Measurements from ENCODE around the gene EVA1B.

The EVA1B gene

GRCh38 chr1:36346741-36347370 is 23.4 kb upstream of the EVA1B start:
- in situ Hi-C loops (cut with MboI; ENCODE audit: low sequenced_read_pairs): no loop called here

DNA sequence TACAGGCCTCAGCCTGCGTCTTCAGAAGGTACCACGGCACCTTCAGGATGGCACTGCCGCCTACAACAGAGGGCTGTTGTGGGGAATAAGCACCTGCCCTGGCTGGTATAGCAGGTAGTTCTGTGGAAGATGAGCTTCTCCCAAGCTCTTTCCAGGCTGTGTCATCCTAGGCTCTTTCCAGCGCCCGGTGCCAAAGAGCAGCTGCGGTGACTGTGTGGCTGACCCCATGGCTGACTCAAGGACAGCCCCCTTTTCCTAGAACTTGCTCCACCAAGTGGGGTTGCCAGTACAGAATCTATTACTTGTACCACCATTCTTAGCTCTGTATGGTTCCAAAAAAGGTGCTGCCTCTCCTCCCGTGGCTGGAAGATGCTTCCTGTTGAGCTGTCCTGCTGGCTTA is 21.9 kb upstream of the EVA1B start:
- in situ Hi-C loops (cut with MboI; ENCODE audit: low sequenced_read_pairs): no loop called here

GRCh38 chr1:36344395-36344680 is 20.9 kb upstream of the EVA1B start:
- in situ Hi-C loops (cut with MboI; ENCODE audit: low sequenced_read_pairs): no loop called here

- in situ Hi-C loops (cut with MboI; ENCODE audit: low sequenced_read_pairs): no loop called here
Measured at GRCh38 chr1:36343651-36344394, 20.4 kb upstream of the EVA1B start.

- in situ Hi-C loops (cut with MboI; ENCODE audit: low sequenced_read_pairs): no loop called here
Measured at GRCh38 chr1:36342426-36343185, 19.2 kb upstream of the EVA1B start.

GRCh38 chr1:36341626-36342320 is 18.3 kb upstream of the EVA1B start:
- in situ Hi-C loops (cut with MboI; ENCODE audit: low sequenced_read_pairs): no loop called here

GRCh38 chr1:36339615-36340014 is 16.2 kb upstream of the EVA1B start:
- in situ Hi-C loops (cut with MboI; ENCODE audit: low sequenced_read_pairs): no loop called here

- in situ Hi-C loops (cut with MboI; ENCODE audit: low sequenced_read_pairs): no loop called here
Measured at GRCh38 chr1:36339215-36339614, 15.8 kb upstream of the EVA1B start.

DNA sequence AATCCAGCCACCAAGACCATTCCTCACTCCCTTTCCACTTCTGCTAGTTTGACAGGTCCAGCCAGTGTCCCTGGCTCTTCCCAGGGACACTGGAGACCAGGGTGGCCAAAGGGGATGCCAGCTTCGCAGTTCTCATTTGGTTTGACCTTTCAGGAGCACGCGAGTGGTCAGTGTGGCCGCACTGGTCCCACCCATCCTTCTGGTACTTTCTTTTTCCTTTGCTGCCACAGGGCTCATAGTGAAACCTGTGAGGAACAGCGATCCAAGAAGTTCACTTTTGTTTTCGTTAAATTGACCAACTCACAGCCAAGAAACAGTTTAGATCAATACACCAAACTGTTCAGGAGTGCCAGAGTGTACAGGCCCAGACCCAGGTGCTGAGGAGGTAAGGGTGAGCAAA is 14.4 kb upstream of the EVA1B start:
- in situ Hi-C loops (cut with MboI; ENCODE audit: low sequenced_read_pairs): no loop called here

DNA sequence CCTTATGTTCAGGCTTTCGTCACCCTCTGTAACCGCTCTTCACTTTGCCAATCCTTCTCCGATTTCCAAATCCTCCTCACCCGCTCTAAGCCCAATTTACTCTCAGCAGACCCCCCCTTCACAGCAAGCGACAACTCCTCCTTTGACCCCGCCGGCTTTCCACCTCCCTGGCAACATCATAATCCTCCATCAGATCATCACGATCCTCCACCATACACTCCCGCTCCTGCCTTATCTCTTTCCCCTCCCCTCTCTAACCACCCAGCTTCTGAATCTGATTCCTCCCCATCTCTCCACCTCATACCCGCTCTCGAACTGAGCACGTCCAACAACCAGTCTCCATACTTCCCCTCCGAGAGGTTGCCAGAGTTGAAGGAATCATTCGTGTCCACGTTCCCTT is 7.5 kb upstream of the EVA1B start:
- in situ Hi-C loops (cut with MboI; ENCODE audit: low sequenced_read_pairs): no loop called here

DNA sequence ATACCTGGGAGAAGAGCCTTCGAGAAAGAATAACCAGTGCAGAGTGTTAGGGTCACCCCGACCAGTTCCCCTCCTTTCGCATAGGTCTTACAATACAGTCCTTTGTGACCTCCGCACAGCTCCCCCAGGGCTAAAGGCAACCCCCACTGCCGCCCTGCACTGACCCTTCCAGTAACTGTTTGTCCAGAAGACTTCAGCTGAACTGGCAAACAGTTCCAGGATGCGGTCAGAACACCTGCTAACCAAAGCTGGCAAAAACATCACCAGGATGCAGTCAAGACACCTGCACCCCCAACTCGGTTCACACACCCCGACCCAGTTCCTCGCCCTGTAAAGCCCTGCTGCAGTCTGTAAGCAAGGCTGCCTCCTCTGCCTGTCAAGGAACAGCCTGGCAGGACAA is 6.4 kb upstream of the EVA1B start:
- in situ Hi-C loops (cut with MboI; ENCODE audit: low sequenced_read_pairs): no loop called here

- in situ Hi-C loops (cut with MboI; ENCODE audit: low sequenced_read_pairs): no loop called here
Measured at GRCh38 chr1:36328713-36329112, 5.3 kb upstream of the EVA1B start.

DNA sequence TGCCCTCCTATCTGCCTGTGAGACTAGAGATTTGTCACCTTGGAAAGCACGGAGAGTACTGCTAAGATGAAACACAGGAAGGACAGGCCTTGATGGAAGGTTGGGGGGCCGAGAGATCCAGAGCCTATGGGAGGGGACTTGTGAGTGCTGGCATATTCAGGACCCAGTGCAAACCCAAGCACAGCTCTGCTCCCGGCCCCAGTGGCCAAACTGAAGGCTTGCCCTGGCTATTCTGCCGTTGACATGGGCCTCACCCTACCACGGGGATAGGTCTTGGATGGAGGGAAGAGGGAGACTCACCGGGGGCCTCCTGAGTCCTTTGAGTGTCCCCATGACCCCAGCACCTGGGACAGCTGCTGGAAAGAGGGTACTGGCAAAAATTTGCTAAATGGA is 4.6 kb upstream of the EVA1B start:
- in situ Hi-C loops (cut with MboI; ENCODE audit: low sequenced_read_pairs): no loop called here

- in situ Hi-C loops (cut with MboI; ENCODE audit: low sequenced_read_pairs): no loop called here
Measured at GRCh38 chr1:36327421-36328087, 4.1 kb upstream of the EVA1B start.

- in situ Hi-C loops (cut with MboI; ENCODE audit: low sequenced_read_pairs): no loop called here
Measured at GRCh38 chr1:36326499-36326898, 3.1 kb upstream of the EVA1B start.

DNA sequence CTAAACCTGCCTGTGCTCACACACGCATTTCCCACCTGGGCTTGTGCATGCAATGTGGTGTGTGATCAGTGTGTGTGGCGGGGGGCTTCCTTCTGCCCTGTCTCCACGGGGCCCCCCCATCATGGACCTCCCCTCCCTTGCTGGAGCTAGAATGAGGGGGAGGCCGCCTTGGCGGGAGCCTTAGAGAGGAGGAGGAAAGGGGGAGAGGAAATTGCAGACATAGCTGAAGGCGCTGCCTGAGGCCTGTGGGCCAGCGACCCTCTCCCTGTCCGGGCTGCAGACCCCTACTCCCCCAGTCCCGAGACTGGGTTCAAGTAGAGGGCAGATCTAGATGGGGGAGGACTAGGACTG is 883 bp upstream of the EVA1B start:
- in situ Hi-C loops (cut with MboI; ENCODE audit: low sequenced_read_pairs): no loop called here

DNA sequence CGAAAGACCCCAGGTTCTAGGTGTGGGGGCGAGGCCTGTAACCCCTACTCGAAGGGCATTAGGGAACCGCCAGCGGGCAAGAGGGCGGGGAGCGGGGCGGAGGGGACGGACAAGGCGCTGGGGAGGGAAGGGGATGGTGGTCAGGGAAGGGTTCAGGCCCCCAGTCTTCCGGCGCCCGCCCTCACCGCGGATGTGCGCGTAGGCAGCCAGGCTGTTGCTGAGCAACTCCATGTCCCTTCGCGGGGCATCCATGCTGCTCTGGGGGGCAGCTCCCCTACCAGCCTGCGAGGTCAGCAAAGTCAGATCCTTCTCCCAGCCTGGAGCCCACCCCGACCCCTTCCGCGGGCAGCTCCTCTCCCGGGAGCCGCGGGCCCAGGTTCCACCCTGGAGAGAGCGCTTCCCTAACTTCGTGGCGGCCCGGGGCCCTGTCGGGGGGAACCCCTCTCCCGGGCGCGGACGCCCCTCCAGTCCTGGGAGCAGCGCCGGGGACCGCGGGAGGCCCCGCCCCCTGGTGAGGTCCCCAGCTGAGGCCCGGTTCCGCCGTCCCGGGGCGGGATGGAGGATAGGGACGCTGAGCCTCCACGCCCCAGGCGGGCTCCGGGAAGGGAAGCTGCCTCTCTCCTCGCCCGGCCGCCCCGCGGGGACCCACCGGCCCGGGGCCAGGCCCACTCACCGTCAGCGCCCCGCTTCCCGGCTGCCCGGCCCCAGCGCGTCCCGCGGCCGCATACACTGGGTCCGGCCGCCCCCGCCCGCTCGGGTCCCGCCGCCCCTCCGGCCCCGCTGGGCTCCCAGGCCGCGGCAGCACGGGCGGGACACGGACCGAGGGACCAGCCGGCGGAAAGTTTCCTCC is 434 bp downstream of the EVA1B start:
- in situ Hi-C loops (cut with MboI; ENCODE audit: low sequenced_read_pairs): no loop called here

DNA sequence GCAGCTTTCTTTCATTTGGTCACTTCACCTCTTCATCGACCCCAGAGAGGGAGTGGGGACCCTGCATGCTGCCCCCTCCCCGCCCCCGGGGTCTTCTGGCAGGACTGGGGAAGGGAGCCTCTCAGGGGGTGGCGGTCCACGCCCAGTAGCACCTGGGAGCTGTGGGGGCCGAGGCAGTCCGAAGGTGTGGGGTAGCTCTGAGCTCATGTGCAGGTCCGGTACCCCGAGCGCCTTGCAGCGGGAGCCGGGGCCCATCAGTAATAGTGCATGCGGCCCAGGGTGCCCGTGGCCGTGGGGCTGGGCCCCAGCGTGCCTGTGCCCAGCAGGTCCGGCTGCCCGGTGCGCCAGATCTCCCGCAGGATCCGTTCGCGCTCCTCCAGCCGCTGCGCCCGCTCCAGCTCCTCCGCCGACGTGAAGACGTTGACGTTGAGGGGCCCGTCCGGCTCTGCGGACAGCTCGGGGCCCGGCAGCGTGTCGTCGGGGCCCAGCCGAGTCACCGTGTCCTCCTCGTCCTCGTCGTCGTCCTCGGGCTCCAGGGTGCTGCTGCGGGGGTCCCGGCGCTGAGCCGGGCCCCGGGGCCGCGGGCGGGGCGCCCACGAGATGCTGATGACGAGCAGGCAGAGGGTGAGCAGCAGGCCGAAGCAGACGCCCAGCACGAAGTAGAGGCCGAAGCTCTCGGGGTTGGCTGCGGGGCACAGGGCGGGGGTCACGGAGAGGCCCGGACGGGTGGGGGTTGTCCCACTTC is 1.2 kb downstream of the EVA1B start:
- in situ Hi-C loops (cut with MboI; ENCODE audit: low sequenced_read_pairs): no loop called here

- in situ Hi-C loops (cut with MboI; ENCODE audit: low sequenced_read_pairs): no loop called here
Measured at GRCh38 chr1:36321119-36321951, 2.1 kb downstream of the EVA1B start.

All from HL-60/S4 treated with phorbol 12-myristate 13-acetate at 8.2 ng/mL for 4 days and 3 days (cell line).